GM12874 (cell line): ENCODE results near the gene STRA8.

Source experiments
- CTCF ChIP-seq: IDR thresholded peaks from 2 replicates; pipeline ENCODE4 v1.5.1; 2011; ENCODE audit warnings: low read depth, mild to moderate bottlenecking, control low read depth, low read length, moderate library complexity; ENCODE audit not compliant: insufficient read depth

STRA8 gene

GRCh38 chr7:135197343-135197742 lies 36.3 kb upstream of the STRA8 start:
- no peak for TF ChIP-seq CTCF

DNA sequence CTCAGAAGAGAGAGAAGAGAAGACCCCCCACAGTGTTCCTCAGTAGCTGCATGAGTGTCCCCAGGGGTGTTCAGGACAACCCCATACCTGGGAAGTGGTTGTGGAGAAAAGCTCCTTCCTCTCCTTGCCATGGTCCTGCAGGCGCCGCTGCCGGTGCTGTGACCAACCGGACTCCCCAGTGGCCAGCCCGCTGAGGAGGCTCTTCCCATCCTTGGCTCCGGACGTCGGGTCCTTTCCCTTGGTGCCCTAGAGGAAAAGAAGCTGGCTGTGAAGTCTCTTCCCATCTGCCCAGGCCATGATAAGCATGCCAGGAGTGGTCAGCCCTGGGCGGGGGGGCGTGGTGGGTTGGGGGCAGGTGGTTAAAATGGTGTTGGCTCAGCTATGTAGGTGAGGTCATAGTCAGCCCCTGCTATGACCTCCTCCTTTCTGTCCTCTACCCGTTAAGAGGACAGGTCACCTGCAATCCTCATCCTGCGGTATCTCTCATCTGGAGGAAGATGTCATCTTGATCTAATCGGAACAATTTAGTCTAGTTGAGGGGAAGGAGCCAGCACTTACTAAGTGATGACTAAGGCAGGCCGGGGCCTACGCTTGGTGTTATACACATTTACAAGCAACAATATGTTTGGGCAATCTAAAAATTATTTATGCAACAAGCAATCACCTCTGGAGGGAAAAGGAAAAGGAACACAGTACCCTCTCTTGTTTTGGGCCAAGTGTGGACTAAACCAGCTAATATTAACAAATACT lies 35.6 kb upstream of the STRA8 start:
- TF ChIP-seq CTCF, result no peak

DNA sequence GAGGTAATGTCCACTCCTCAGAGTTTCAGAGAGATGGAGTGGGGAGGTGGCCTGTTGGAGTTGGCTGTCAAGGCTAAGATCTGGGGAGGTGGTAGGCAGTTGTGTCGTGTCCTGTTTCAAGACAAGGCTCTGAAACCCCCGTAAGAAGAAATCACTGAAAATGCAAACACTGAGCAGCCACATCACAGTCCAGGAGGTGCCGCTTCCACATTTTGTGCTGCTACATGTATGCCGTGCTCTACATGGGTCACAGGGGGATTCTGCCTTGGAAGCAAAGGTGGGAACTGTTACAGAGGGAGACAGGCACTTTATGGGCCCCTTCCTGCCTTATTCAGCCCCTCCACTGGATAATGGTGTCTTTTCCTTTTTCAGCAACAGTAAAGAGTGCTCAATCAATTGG lies 34.2 kb upstream of the STRA8 start:
- TF ChIP-seq CTCF, result no peak

DNA sequence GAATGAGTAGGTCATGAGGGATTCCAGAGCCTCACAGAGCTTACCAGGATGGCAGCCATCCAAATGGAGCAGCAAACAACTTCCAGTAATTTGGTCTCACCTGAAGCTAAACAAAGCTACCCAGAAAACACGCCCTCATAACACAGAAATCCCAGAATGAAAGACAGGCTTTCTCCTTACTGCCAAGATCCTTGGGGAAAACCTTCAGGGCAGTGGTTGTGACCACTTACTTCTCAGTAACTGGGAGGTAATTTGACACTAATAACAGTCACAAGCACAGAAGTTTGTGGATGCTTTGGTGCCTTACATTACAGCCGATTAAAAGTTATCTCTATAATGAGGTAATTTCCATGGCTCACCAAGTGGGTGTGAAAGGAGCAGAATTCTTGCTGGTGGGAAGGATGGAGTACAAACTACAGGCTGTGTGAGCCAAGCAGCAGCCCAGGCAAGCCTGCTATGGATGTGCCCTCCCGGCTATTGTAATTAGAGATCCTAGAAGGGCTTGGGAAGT lies 32.8 kb upstream of the STRA8 start:
- TF ChIP-seq CTCF, result no peak

DNA sequence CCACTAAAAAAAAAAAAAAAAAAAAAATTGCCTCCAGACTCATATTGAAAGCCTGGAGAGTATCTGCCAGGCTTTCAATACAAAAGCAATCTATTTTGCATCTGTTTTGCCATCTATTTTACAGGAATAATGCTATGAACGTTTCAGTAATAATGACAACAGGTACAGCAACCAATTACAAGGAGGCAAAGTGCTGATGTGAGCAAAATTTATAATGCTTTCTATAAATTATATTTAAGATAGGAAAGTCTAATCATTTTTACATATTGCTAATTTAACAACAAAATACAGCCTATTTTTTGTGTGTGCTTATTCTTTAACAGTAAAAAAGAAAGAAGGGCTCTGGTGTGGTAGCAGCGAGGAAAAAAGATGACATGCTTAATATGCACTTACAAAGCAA lies 32.3 kb upstream of the STRA8 start:
- TF ChIP-seq CTCF, result no peak

- no peak for TF ChIP-seq CTCF
Observed at GRCh38 chr7:135204341-135204749, 29.3 kb upstream of the STRA8 start.

DNA sequence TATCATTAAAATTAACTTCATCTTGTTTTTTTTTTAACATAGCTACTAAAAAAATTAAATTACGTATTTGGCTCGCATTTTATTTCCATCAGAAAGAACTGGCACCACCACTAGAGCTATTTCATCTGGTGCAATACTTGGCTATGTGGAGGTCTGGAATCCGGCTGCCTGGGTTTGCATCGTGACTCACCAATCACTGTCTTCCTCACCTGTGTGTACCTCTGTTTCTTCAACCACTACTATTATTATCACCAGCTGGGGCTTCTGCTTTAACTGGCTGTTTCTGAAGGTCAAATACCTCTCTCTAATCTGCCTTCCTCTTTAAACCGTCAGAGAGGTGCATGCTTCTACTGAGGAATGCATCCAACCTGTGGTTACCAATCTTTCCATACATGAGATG lies 28.8 kb upstream of the STRA8 start:
- no peak for TF ChIP-seq CTCF

- TF ChIP-seq CTCF, result no peak
Observed at GRCh38 chr7:135205850-135206249, 27.8 kb upstream of the STRA8 start.
